Hippocampal formation (tissue), 2 donors: ENCODE data around the gene PXYLP1.

Experiments
- DNase-seq, 2 donors: peaks; one replicate each; lab custom pipeline; 2025; lab: John Stamatoyannopoulos, UW

The PXYLP1 gene

GRCh38 chr3:141326123-141326522, 94.5 kb downstream of the PXYLP1 start:
- DNase-seq, result no peak

- no peak for DNase-seq
Observed at GRCh38 chr3:141326626-141327025, 95.0 kb downstream of the PXYLP1 start.

DNA sequence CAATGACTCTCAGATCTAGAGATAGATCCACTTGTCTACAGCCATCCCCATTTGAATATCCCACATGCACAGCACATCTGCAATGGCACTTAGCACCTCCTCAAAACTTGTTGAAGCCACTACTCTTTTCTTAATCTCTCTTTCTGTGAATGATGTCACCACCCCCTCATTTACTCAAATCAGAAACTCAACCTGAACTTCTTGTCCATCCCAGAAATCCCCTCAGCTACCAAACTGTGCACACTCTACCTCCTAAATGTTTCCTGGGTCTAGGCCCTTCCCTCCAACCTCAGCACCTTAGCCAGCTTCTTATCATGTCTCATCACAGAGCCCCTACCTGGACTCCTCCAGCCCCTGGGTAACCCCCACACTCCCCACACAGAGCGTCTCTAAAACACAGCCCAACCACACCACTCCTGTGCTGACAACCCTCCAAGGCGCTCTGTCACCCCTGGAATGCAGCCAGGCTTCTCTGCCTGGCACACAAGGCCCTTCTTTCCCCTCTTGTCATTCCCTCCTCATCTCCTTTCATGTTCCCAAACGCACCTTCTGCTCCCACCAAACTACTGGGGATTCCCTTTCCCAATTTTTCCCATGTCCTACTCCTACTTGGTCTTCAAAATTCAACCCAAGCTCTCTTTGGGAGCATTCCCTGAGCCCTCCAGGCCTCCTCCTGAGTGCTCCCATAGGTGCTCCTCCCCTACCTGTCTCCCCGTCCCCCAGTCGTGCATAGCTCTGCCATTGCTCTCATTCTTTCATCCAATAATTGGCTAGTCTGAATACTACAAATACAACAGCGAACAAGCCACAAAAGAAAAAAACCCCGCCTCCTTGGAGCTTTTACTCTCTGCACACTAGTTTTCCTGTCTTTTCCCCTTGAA, 96.9 kb downstream of the PXYLP1 start:
- DNase-seq, result no peak

DNA sequence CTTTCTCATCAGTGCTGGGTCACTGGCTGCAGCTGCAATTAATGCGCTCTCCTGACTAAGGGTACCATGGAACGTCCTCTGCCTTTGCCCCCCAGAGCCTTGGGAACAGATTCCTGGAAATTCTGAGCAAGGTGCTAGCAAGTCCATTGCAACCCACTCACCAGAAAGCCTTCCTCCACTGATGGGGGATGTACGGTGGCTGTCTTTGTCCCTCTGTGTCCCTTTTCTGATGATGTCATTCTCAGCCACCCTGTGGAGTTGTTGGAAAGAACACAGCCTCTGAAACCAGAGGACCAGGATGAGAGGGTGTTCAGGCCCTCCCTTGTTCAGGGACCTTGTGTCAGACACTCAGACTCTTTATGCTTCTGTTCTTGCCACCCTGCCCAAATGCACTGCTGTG, 98.6 kb downstream of the PXYLP1 start:
- DNase-seq, result no peak

GRCh38 chr3:141330718-141331376, 99.2 kb downstream of the PXYLP1 start:
- no peak for DNase-seq

- DNase-seq, result no peak
Observed at GRCh38 chr3:141331377-141332318, 100.0 kb downstream of the PXYLP1 start.

DNA sequence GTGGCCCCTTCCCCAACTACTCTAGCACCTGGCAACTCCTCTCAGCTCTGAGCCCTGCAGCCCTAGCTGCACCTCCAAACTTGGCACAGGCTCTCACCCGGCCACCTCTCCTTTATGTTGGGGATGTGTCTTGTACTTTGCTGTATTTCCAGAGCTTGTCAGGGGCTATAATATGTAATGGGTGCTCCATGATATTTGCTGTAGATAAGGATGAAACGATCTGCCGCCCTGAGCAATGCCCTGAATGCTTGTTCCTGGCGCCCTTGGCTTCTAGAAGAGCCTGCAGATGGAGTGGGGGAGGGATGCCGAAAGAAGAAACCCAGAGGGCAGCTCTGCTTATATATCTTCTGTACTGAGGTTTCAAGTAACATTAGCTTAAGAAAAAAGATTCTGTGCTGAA, 100.8 kb downstream of the PXYLP1 start:
- no peak for DNase-seq

GRCh38 chr3:141333836-141334626, 102.4 kb downstream of the PXYLP1 start:
- no peak for DNase-seq

DNA sequence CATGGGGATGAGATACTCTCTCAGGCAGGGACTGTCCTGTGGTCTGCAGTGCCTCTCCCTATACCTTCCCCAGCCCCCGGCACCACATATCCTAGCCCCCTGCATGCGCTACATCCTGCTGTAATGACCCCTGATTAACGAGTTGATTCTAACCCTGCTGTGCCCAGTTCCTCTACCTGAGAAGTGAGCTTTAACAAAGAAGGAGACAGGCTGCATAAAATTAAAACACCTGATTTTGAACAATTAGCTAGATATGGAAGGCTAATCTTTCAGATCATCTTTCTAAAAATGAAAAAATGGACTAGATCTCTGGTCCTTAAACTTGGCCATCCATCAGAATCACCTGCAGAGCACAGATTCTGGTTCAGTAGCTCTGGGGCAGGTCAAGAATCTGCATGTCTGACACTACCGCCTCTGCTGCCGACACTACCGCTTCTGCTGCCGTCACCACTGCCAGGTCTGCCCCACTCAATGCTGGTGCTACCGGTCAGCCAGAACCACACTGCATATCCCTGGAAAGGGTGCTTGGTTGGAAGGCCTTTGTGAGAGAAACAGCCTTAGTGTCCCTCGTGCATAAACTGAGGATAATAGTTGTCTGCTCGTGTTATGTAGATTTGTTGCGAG, 103.1 kb downstream of the PXYLP1 start:
- DNase-seq, result no peak

GRCh38 chr3:141335531-141336061, 104.0 kb downstream of the PXYLP1 start:
- no peak for DNase-seq

GRCh38 chr3:141336672-141337522, 105.3 kb downstream of the PXYLP1 start:
- DNase-seq, result no peak

GRCh38 chr3:141337523-141337854, 105.9 kb downstream of the PXYLP1 start:
- DNase-seq, result no peak

DNA sequence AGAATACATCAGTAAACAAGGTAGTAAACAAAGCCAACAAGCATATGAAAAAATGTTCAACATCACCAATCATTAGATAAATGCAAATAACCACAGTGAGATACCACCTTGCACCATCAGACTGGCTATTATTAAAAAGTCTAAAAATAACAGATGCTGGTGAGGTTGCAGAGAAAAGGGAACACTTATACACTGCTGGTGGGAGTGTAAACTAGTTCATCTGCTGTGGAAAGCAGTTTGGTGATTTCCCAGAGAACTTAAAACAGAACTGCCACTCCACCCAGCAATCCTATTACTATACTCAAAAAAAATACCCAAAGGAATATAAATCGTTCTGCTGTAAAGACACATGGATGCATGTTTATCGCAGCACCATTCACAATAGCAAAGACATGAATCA, 106.4 kb downstream of the PXYLP1 start:
- no peak for DNase-seq

DNA sequence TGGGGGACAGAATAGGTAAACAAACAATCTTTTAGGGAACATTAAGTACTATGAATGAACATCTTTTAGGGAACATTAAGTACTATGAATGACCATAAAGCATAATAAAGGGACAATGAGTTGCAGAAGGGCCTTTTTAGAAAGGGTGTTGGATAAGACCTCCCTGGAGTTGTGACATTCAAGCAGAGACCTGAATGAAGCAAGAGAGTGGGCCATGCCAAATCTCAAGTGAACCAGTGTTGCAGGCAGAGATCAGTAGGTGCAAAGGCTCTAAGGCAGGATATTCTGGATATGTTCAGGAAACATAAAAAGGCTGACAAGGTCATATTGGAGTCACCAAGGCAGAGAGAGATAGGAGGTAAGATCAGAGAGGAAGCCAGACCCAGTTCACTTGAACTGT, 107.3 kb downstream of the PXYLP1 start:
- DNase-seq, result no peak

DNA sequence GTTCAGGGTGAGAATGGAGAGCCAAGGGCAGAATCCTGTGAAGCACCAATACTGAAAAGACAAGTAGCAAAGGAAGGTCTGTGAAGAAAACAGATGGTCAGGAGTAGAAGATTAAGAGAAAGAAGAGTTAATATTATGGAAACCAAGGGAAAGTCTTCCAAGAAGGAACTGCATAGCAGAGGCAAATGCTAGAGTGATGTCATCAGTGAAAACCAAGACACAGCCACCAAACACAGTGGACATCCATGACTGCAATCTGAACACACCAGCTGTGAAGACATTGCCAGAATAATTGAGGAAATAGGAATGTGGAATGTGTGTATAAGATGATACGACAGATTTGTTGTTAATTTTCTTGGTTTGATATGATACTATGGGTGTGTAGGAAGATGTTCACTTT, 109.9 kb downstream of the PXYLP1 start:
- DNase-seq, result no peak

GRCh38 chr3:141342386-141342785, 110.8 kb downstream of the PXYLP1 start:
- no peak for DNase-seq

- DNase-seq, result no peak
Observed at GRCh38 chr3:141343077-141343476, 111.5 kb downstream of the PXYLP1 start.

DNA sequence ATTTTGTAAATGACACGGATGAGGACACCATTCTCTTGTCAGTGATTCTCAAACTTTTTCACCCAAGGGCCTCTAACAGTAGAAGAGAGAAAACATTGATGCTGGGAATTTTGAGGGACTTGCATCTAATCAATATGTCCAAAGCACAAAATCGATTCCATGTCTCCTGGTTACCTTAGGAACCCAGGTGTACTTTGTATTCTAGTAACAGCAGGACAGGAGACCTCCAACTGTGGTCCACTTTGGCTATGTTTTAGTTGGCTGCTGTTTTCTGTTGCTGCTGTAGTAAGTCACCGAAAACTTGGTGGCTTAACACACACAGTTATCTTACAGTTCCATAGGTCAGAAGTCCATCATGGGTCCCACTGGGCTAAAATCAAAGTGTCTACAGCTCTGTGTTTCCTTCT, 112.2 kb downstream of the PXYLP1 start:
- no peak for DNase-seq
